Lung (tissue), 12 donors: ENCODE data around the gene RASAL2. TPM values are rescaled to one million over a fixed set of nuclear protein-coding genes. Genes with fewer than 3 reads are reported as not detected.
"Not testable (repeated sequence)": the region's sequence is repeated elsewhere in the genome, so short reads cannot be mapped to it uniquely, and the experiment has no call there.

Experiments used
- ATAC-seq: fragments of 200-7000 bp; cut with Tn5 transposase; one replicate; pipeline ENCODE4 v1.9.1; 2020; ENCODE audit warnings: moderate number of reproducible peaks; ENCODE audit not compliant: insufficient read depth, low FRiP score
- DNase-seq, 3 donors: peaks; one replicate each; pipeline ENCODE4 v3.0.0-alpha.2; 2013 to 2017
- H3K27ac ChIP-seq, 2 donors: one replicate each; pipeline ENCODE4 v1.5.1; 2013; ENCODE audit warnings: mild to moderate bottlenecking in 2 of 2, moderate library complexity in 2 of 2, control low read depth in 1 of 2, inconsistent platforms in 1 of 2, low read depth in 1 of 2, low read length in 1 of 2
- H3K27me3 ChIP-seq, 3 donors: one replicate each; pipeline ENCODE4 v1.5.1; 2013; ENCODE audit warnings: low read length in 2 of 3; ENCODE audit not compliant: control insufficient read depth in 3 of 3, insufficient read depth in 3 of 3
- H3K36me3 ChIP-seq, 4 donors: one replicate each; pipeline ENCODE4 v1.5.1; 2013; ENCODE audit warnings: low read length in 4 of 4, mild to moderate bottlenecking in 1 of 4, moderate library complexity in 1 of 4; ENCODE audit not compliant: control insufficient read depth in 4 of 4, insufficient read depth in 4 of 4
- H3K4me1 ChIP-seq, 5 donors: one replicate each; pipeline ENCODE4 v1.5.1; 2013; ENCODE audit warnings: low read length in 5 of 5, mild to moderate bottlenecking in 2 of 5, moderate library complexity in 1 of 5; ENCODE audit not compliant: control insufficient read depth in 5 of 5, insufficient read depth in 5 of 5
- H3K4me3 ChIP-seq: one replicate; pipeline ENCODE4 v1.5.1; 2013; ENCODE audit warnings: mild to moderate bottlenecking, control low read depth, moderate library complexity
- H3K9ac ChIP-seq, 2 donors: one replicate each; pipeline ENCODE4 v1.5.1; 2013; ENCODE audit warnings: low read length in 2 of 2, control low read depth in 1 of 2; ENCODE audit not compliant: insufficient read depth in 1 of 2
- H3K9me3 ChIP-seq, 4 donors: one replicate each; pipeline ENCODE4 v1.5.1; 2013; ENCODE audit warnings: low read length in 3 of 4, mild to moderate bottlenecking in 1 of 4, moderate library complexity in 1 of 4; ENCODE audit not compliant: control insufficient read depth in 4 of 4, insufficient read depth in 3 of 4
- CTCF ChIP-seq: IDR thresholded peaks from 2 replicates; pipeline ENCODE4 v1.5.1; 2012; ENCODE audit warnings: mild to moderate bottlenecking; ENCODE audit errors: control extremely low read depth, extremely low read depth
- WGBS, 2 donors: extraction: QIAGEN DNeasy Blood & Tissue Kit; methylation state at CpG; one replicate each; pipeline ENCODE4 v1.1.7; 2013; 5-methylcytosine and 5-hydroxymethylcytosine counted together
- polyA plus RNA-seq, 2 donors: library from polyadenylated mRNA; stranded (reverse); fragments of 200-250 nt; gene quantifications; one replicate each; pipeline ENCODE4 v1.2.1, GENCODE V29; 2013
- total RNA-seq, 2 donors: library from RNA; depleted of rRNA in 1 of 2; stranded (reverse); fragments of >200 nt in 1 of 2; gene quantifications; one replicate each; pipeline ENCODE4 v1.2.1, GENCODE V29; 2014 to 2021
- donor health status: control.
- donor health status: control.
- donor health status: Bipolar disorder and iron deficiency.
- donor health status: healthy.
- donor health status: DM: yes; HTN: yes; CAD: no.

The RASAL2 gene
- total and polyA plus RNA-seq, 4 donors, result 4.9 to 34.8 (median 15.8) TPM

DNA sequence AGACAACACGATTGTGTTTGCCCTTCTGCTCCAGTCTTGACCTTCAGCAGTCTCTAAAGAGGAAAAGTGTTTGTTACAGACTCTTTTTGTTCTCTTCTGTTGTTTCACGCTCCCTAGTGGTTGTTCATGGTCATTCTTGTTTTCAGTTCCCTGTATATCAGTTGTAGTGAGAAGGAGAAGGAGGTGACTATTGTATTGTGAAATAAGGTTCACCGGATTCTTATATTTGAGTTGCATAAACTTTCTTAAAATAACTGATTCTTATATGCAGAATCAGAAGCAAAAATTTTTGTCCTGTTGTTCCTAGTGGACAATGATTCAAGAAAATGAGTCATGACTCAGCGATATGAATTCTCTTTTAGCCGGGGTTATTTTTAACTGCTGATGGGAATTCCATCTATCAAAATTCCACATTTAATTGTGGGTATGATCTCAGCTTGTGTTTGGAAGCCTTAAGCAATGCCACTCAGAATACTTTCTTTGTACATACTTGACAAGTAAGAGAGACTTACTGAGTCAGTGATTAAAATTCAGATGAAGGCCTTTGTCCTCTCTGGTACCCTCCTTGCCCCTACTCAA, 250.7 kb downstream of the RASAL2 start:
- TF ChIP-seq CTCF, result no peak
- Histone ChIP-seq H3K27me3 (no peaks in the 10 kb centered on the region), H3K27ac (peak overlapping the region in 1 of 2 donors; percentile 93), H3K36me3 (no peaks in the 10 kb centered on the region), H3K9me3 (no peaks in the 10 kb centered on the region), H3K9ac (peak overlapping the region in 1 of 2 donors; percentile 36), H3K4me3 (no peak overlapping the region), H3K4me1 (peaks cover 3 to 57% (median 12%) of the 10 kb centered on the region in 5 donors)
- DNase-seq, result peak in 2 of 3 donors; percentile 68 to 74
- WGBS, 2 donors, result 13 to 16% methylated on average over 5 of the region's 5 CpGs
- ATAC-seq, result peak; percentile 59

DNA sequence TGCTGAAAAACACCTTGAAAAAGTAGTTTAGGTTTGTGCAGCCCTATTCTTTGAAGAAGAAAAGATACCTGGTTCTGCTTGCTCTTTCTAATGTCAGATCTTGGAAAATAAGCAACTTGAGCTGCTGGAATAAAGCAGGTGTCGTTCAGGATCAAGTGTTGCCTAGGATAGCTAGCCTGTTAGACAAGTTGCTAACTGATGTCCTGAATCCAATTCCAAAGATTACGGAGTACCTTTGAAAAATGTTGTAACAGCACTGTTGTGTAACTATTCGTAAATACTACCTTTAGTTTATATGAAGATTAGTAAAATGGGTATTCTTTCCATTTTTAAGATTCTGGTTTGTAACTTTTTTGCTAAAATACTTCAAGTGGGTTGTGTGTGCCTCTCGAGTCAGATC, 251.3 kb downstream of the RASAL2 start:
- Histone ChIP-seq H3K4me1 (peaks cover 3 to 52% (median 12%) of the 10 kb centered on the region in 5 donors), H3K9ac (no peak overlapping the region), H3K4me3 (no peak overlapping the region), H3K27me3 (no peaks in the 10 kb centered on the region), H3K9me3 (no peaks in the 10 kb centered on the region), H3K27ac (peak overlapping the region in 1 of 2 donors; percentile 72), H3K36me3 (no peaks in the 10 kb centered on the region)
- no peak for TF ChIP-seq CTCF
- 63 to 69% methylated on average over 4 of the region's 4 CpGs for WGBS, 2 donors
- ATAC-seq (no peak), DNase-seq (no peak)

DNA sequence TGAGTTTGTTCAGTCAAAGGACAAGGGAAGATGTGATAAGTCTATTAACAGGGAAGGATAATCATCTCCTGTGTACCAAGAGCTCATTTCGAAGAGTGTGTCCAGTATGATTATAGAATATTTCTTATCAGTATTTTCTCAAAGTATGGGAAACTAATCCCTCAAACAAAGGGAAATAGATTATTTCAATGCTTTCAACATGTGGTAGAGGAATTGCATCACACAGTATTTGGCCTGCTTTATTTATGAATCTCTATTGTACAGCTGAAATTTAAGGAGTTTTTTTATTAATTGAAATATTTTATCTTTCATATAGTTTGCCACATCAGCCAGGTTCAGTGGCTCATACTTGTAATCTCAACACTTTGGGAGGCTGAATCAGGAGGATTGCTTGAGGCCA, 251.9 kb downstream of the RASAL2 start:
- no peaks in the 10 kb centered on the region for H3K9me3 ChIP-seq
- H3K27ac ChIP-seq, result peak overlapping the region in 1 of 2 donors; percentile 72
- DNase-seq (peak in 1 of 3 donors; percentile 52), ATAC-seq (no peak)
- no peak overlapping the region for H3K4me3 ChIP-seq
- H3K36me3 ChIP-seq, result no peaks in the 10 kb centered on the region
- H3K9ac ChIP-seq, result no peak overlapping the region
- peaks cover 6 to 48% (median 12%) of the 10 kb centered on the region in 5 donors for H3K4me1 ChIP-seq
- WGBS, 2 donors, result 67 to 68% methylated on average over 1 of the region's 1 CpG
- TF ChIP-seq CTCF, result no peak
- no peaks in the 10 kb centered on the region for H3K27me3 ChIP-seq

DNA sequence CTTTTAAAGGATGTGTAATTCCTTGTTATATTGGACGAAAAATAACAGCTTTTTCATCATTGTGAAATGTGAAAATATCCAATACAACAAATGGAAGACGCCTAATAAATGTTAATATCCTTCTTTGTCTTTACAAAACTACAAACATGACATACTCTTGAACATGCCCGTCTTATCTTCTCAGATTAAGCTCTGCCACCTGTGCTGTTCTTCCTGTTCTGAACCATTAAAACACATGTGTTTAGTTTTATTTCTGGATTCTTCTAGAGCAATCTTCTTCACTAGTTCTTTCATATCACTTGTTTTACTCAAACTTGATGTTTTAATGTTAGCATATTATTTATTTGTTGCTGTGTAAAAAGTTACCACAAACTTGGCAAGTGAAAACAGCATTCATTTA, 255.9 kb downstream of the RASAL2 start:
- no peak overlapping the region for H3K4me3 ChIP-seq
- no peak for TF ChIP-seq CTCF
- H3K27me3 ChIP-seq, result no peaks in the 10 kb centered on the region
- H3K27ac ChIP-seq, result no peak overlapping the region
- WGBS, 2 donors, result 65 to 72% methylated on average over 3 of the region's 3 CpGs
- no peaks in the 10 kb centered on the region for H3K36me3 ChIP-seq
- no peak for ATAC-seq
- H3K4me1 ChIP-seq, result peaks cover 0 to 15% (median 8%) of the 10 kb centered on the region in 5 donors
- H3K9ac ChIP-seq, result no peak overlapping the region
- no peak for DNase-seq
- H3K9me3 ChIP-seq, result peaks cover 0 to 5% (median 0%) of the 10 kb centered on the region in 4 donors

DNA sequence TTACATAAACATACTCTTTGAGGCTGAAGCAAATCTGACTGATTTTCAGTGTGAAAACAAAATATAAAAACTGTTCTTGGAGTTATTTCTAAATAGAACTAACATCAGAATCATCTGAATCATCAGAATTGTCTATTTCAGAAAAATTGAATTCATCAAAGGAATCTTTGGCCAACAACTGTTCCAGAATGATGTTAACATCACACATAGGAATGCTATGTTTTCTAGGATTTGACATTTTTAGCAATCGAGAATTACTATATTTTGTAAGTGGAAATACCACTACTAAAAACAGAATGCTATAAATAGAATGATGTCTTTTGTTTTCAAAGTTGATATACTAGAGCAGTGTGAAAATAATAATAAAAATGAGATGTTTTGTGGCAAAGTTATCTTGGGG, 258.0 kb downstream of the RASAL2 start:
- 76 to 85% methylated on average over 1 of the region's 1 CpG for WGBS, 2 donors
- H3K27me3 ChIP-seq, H3K27ac ChIP-seq, H3K4me3 ChIP-seq, H3K9me3 ChIP-seq, DNase-seq, H3K9ac ChIP-seq, H3K36me3 ChIP-seq, H3K4me1 ChIP-seq, ATAC-seq: not testable (repeated sequence)
